SK-N-MC (cell line): Measurements from ENCODE around the gene CTNNA1.

Experiments
- EZH2 ChIP-seq: fragments of 200-600 bp; sonication (generic); IDR thresholded peaks from one replicate; pipeline ENCODE4 v1.6.1; 2017; ENCODE audit warnings: antibody characterized with exemption
- POLR2AphosphoS5 ChIP-seq: IDR thresholded peaks from 2 replicates; pipeline ENCODE4 v1.6.1; 2012; ENCODE audit warnings: mild to moderate bottlenecking, low read depth, low read length, borderline replicate concordance

DNA sequence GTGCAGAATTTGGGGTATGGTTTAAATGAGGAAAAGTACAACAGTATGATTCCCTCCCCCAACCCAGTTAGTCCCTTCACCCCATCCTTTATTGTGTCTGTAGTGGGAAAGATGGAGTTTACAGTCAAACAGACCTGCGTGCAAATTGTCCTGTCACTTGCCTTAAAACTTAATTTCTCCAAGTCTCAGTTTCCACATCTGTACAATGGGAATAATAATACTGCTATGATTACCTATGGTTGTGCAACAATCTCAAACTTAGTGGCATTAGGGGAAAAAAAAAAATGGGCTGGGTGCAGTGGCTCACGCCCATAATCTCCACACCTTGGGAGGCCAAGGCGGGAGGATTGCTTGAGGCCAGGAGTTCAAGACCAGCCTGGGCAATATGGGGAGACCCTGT, 35.8 kb upstream of the CTNNA1 start:
- TF ChIP-seq POLR2AphosphoS5 (no peak), EZH2 (no peak)
